B cell (primary cell): ENCODE data around the gene RIC8A.

Experiments
- EZH2 ChIP-seq: IDR thresholded peaks from 2 replicates; pipeline ENCODE4 v1.6.1; 2012; ENCODE audit warnings: borderline replicate concordance, low read depth, mild to moderate bottlenecking, moderate library complexity, low read length; ENCODE audit not compliant: insufficient read depth, poor library complexity, severe bottlenecking
- TF ChIP-seq, protein P1 (sequence below): fragments of 200-600 bp; IDR thresholded peaks from one replicate; pipeline ENCODE4 v1.8.0; 2022; ENCODE audit warnings: antibody characterized with exemption, mild to moderate bottlenecking

DNA sequence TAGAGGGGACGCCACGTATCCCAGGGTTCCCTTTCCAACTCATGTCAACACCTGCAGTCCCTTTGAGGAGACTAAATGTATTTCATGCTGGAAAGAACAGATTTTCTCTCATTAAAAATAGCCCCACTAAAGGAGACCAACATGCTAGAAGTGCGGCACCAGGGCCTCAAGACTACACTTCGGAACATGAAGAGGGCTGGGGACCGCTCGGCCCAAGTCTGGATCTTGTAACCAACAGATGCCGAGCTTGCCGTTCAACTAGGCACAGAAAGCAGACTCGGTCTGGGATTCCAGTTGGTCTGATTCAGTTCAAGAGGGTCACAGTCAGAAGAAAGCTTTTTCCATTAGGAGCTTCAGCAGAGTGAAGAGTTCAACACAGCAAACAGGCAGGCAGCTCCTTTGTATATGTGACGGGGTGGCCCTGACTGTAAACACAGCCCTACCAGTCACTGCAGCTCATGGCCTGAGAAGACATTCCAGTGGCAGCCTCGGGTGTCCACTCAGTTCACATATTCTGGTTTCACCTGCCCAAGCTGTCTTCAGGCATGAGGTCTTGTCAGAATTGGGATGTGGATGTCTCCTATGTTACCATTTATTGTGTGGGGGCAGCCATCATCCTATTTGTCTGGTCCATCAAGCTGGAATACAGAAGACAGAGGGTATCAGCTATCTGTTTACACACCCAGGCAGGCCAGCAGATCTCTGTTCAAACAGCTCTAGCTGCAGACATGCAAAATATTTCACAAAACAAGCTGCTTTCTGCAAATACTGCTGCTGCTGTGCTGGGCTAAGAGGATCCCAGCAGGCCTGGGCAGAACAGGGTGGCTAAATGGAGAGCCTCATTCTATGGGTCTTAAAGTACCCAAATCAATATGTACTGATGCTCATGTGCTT is 8.8 kb downstream of the RIC8A start:
- TF ChIP-seq, protein P1, sequence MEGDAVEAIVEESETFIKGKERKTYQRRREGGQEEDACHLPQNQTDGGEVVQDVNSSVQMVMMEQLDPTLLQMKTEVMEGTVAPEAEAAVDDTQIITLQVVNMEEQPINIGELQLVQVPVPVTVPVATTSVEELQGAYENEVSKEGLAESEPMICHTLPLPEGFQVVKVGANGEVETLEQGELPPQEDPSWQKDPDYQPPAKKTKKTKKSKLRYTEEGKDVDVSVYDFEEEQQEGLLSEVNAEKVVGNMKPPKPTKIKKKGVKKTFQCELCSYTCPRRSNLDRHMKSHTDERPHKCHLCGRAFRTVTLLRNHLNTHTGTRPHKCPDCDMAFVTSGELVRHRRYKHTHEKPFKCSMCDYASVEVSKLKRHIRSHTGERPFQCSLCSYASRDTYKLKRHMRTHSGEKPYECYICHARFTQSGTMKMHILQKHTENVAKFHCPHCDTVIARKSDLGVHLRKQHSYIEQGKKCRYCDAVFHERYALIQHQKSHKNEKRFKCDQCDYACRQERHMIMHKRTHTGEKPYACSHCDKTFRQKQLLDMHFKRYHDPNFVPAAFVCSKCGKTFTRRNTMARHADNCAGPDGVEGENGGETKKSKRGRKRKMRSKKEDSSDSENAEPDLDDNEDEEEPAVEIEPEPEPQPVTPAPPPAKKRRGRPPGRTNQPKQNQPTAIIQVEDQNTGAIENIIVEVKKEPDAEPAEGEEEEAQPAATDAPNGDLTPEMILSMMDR = no peak
- TF ChIP-seq EZH2 = no peak
